H9 (cell line): ENCODE measurements around the gene LRP1. TPM values are rescaled to one million over a fixed set of nuclear protein-coding genes. Genes with fewer than 3 reads are reported as not detected.

Experiments used
- DNase-seq: peaks from one replicate; pipeline ENCODE4 v3.0.0-alpha.2; 2017
- H2AFZ ChIP-seq: one replicate; pipeline ENCODE4 v1.6.1; 2013; ENCODE audit warnings: mild to moderate bottlenecking, low read length, control low read depth, moderate library complexity
- H2AK5ac ChIP-seq: 2 replicates; pipeline ENCODE4 v1.6.1; 2013; ENCODE audit warnings: low read length, control low read depth, mixed read lengths; ENCODE audit not compliant: insufficient read length
- H2BK120ac ChIP-seq: one replicate; pipeline ENCODE4 v1.6.1; 2013; ENCODE audit warnings: low read depth, mild to moderate bottlenecking, low read length, control low read depth, inconsistent platforms; ENCODE audit not compliant: poor library complexity, severe bottlenecking
- H2BK12ac ChIP-seq: 2 replicates; pipeline ENCODE4 v1.6.1; 2013; ENCODE audit warnings: low read length, control low read depth, mixed read lengths, low read depth; ENCODE audit not compliant: insufficient read length
- H2BK15ac ChIP-seq: 2 replicates; pipeline ENCODE4 v1.6.1; 2013; ENCODE audit warnings: low read depth, low read length, control low read depth
- H2BK20ac ChIP-seq: one replicate; pipeline ENCODE4 v1.6.1; 2013; ENCODE audit warnings: low read depth, mild to moderate bottlenecking, low read length, control low read depth, inconsistent platforms; ENCODE audit not compliant: poor library complexity, severe bottlenecking
- H2BK5ac ChIP-seq: 2 replicates; pipeline ENCODE4 v1.6.1; 2013; ENCODE audit warnings: low read length, control low read depth, mixed read lengths; ENCODE audit not compliant: insufficient read length
- H3K14ac ChIP-seq: 2 replicates; pipeline ENCODE4 v1.6.1; 2013; ENCODE audit warnings: low read length, control low read depth; ENCODE audit not compliant: insufficient read depth
- H3K18ac ChIP-seq: 2 replicates; pipeline ENCODE4 v1.6.1; 2013; ENCODE audit warnings: low read depth, mild to moderate bottlenecking, mixed read lengths, low read length, control low read depth; ENCODE audit not compliant: insufficient read length
- H3K23ac ChIP-seq: 2 replicates; pipeline ENCODE4 v1.6.1; 2013; ENCODE audit warnings: low read length, control low read depth, mixed read lengths, low read depth; ENCODE audit not compliant: insufficient read length
- H3K23me2 ChIP-seq: 2 replicates; pipeline ENCODE4 v1.6.1; 2013; ENCODE audit warnings: low read depth, mild to moderate bottlenecking, mixed read lengths, low read length, control low read depth; ENCODE audit not compliant: insufficient read length, poor library complexity, severe bottlenecking
- H3K27ac ChIP-seq: 2 replicates; pipeline ENCODE4 v1.5.1; 2013; ENCODE audit warnings: low read length, control low read depth, mixed read lengths, low read depth; ENCODE audit not compliant: insufficient read length
- H3K27me3 ChIP-seq: 2 replicates; pipeline ENCODE4 v1.6.1; 2013; ENCODE audit warnings: low read length, control low read depth, inconsistent platforms; ENCODE audit not compliant: insufficient read depth
- H3K4ac ChIP-seq: 2 replicates; pipeline ENCODE4 v1.6.1; 2013; ENCODE audit warnings: low read depth, mild to moderate bottlenecking, control low read depth, inconsistent platforms, low read length, moderate library complexity
- H3K4me1 ChIP-seq: 2 replicates; pipeline ENCODE4 v1.6.1; 2013; ENCODE audit warnings: low read length, control low read depth, inconsistent platforms; ENCODE audit not compliant: insufficient read depth
- H3K4me2 ChIP-seq: 2 replicates; pipeline ENCODE4 v1.6.1; 2013; ENCODE audit warnings: low read length, control low read depth, mixed read lengths; ENCODE audit not compliant: insufficient read length, insufficient read depth
- H3K56ac ChIP-seq: 2 replicates; pipeline ENCODE4 v1.6.1; 2013; ENCODE audit warnings: low read depth, mild to moderate bottlenecking, mixed read lengths, low read length, control low read depth; ENCODE audit not compliant: insufficient read length
- H3K79me1 ChIP-seq: 2 replicates; pipeline ENCODE4 v1.6.1; 2013; ENCODE audit warnings: low read depth, mild to moderate bottlenecking, moderate library complexity, low read length, control low read depth, inconsistent platforms; ENCODE audit not compliant: insufficient read depth, poor library complexity, severe bottlenecking
- H3K79me2 ChIP-seq: 2 replicates; pipeline ENCODE4 v1.6.1; 2013; ENCODE audit warnings: low read length, control low read depth, inconsistent platforms; ENCODE audit not compliant: insufficient read depth
- H3K9ac ChIP-seq: 2 replicates; pipeline ENCODE4 v1.6.1; 2013; ENCODE audit warnings: low read length, control low read depth, mixed read lengths; ENCODE audit not compliant: insufficient read length; ENCODE audit errors: extremely low read depth
- H3K9me3 ChIP-seq: one replicate; pipeline ENCODE4 v1.6.1; 2013; ENCODE audit warnings: low read depth, low read length, inconsistent platforms; ENCODE audit not compliant: control insufficient read depth
- H3T11ph ChIP-seq: one replicate; pipeline ENCODE4 v1.6.1; 2013; ENCODE audit warnings: mild to moderate bottlenecking, low read length, control low read depth, inconsistent platforms
- H4K20me1 ChIP-seq: one replicate; pipeline ENCODE4 v1.6.1; 2013; ENCODE audit not compliant: control insufficient read depth, insufficient read length, insufficient read depth
- H4K5ac ChIP-seq: 2 replicates; pipeline ENCODE4 v1.6.1; 2013; ENCODE audit warnings: low read depth, mild to moderate bottlenecking, mixed read lengths, low read length, control low read depth; ENCODE audit not compliant: insufficient read length
- H4K8ac ChIP-seq: replicated peaks from 2 replicates; pipeline ENCODE4 v1.6.1; 2013; ENCODE audit warnings: low read length, control low read depth, mixed read lengths, low read depth; ENCODE audit not compliant: insufficient read length
- H4K91ac ChIP-seq: 2 replicates; pipeline ENCODE4 v1.6.1; 2013; ENCODE audit warnings: low read depth, mild to moderate bottlenecking, moderate library complexity, mixed read lengths, low read length, control low read depth; ENCODE audit not compliant: insufficient read length
- H3K27ac Mint-ChIP-seq, 3 experiments: 2 replicates in 2 of 3; 3 replicates in 1 of 3; pipeline ENCODE4 v1.8.0; 2020 to 2021; ENCODE audit warnings: mixed read lengths in 3 of 3, mild to moderate bottlenecking in 1 of 3, moderate library complexity in 1 of 3
- H3K27me3 Mint-ChIP-seq: 2 replicates; pipeline ENCODE4 v1.8.0; 2021; ENCODE audit warnings: low read depth, mild to moderate bottlenecking, moderate library complexity, mixed read lengths
- H3K36me3 Mint-ChIP-seq, 3 experiments: 2 replicates in 2 of 3; 3 replicates in 1 of 3; pipeline ENCODE4 v1.8.0; 2020 to 2021; ENCODE audit warnings: low read depth in 3 of 3, mixed read lengths in 3 of 3; ENCODE audit not compliant: insufficient read depth in 1 of 3
- H3K4me1 Mint-ChIP-seq, 2 experiments: 2 replicates each; pipeline ENCODE4 v1.8.0; 2020; ENCODE audit warnings: mixed read lengths in 2 of 2
- H3K4me3 Mint-ChIP-seq, 2 experiments: 2 replicates in 1 of 2; 3 replicates in 1 of 2; pipeline ENCODE4 v1.8.0; 2020 to 2021; ENCODE audit warnings: mild to moderate bottlenecking in 2 of 2, mixed read lengths in 2 of 2, moderate library complexity in 1 of 2
- H3K9me3 Mint-ChIP-seq, 2 experiments: 2 replicates in 1 of 2; 3 replicates in 1 of 2; pipeline ENCODE4 v1.8.0; 2020; ENCODE audit warnings: mild to moderate bottlenecking in 2 of 2, mixed read lengths in 2 of 2, moderate library complexity in 1 of 2
- CTCF ChIP-seq: fragments of 200-600 bp; sonication (generic); conservative IDR thresholded peaks from 3 replicates; pipeline ENCODE4 v1.8.0; 2021; ENCODE audit warnings: antibody characterized with exemption, mild to moderate bottlenecking
- WGBS: extraction: QIAGEN DNeasy Blood & Tissue Kit; methylation state at CpG from one replicate; pipeline ENCODE4 v1.1.7; 2013; ENCODE audit warnings: missing lambda C conversion rate, low lambda C conversion rate, mixed read lengths; ENCODE audit not compliant: insufficient read length; ENCODE audit errors: extremely low coverage; 5-methylcytosine and 5-hydroxymethylcytosine counted together
- total RNA-seq: library from RNA; stranded (reverse); gene quantifications from 2 replicates; pipeline ENCODE4 v1.2.1, GENCODE V29; 2021

Gene LRP1
- total RNA-seq, 1 experiment from 2014 or later: 115 TPM

- H3K27ac Mint-ChIP-seq: peak overlapping the region; percentile 99
- H3K4me1 ChIP-seq: no peaks in the 10 kb centered on the region; the same call in 1 of the 2 replicates
- H3K9me3 Mint-ChIP-seq: no peaks in the 10 kb centered on the region; a peak in 1 of 5 replicates
- peaks cover 5% of the 10 kb centered on the region; the same call in 1 of the 2 replicates for H3K27me3 ChIP-seq
- no peak for TF ChIP-seq CTCF
- no peak overlapping the region for H2BK20ac ChIP-seq
- H3K9me3 ChIP-seq: no peaks in the 10 kb centered on the region
- H2BK12ac ChIP-seq: no peak overlapping the region
- peak overlapping the region; percentile 8 for H3K18ac ChIP-seq
- H3K23me2 ChIP-seq: peaks cover 27% of the 10 kb centered on the region
- H3K4me3 Mint-ChIP-seq: peak overlapping the region; percentile 98 to 99
- H4K5ac ChIP-seq: peak overlapping the region; percentile 49
- no peak overlapping the region for H2AFZ ChIP-seq
- H2BK120ac ChIP-seq: no peak overlapping the region
- H3K27me3 Mint-ChIP-seq: peaks cover 36% of the 10 kb centered on the region
- no peak for DNase-seq
- WGBS: no CpG with 5 or more reads among the region's 10 CpGs
- no peak overlapping the region for H2AK5ac ChIP-seq
- peak overlapping the region; percentile 21 for H4K91ac ChIP-seq
- H3K36me3 Mint-ChIP-seq: peaks cover 45 to 52% (median 47%) of the 10 kb centered on the region in 3 experiments
- peak overlapping the region; percentile 7 for H2BK5ac ChIP-seq
- H3K14ac ChIP-seq: peak overlapping the region; percentile 82
- peak overlapping the region; percentile 97 for H3K9ac ChIP-seq
- no peak overlapping the region for H2BK15ac ChIP-seq
- peaks cover 43 to 55% of the 10 kb centered on the region in 2 experiments for H3K4me1 Mint-ChIP-seq
- H3K79me1 ChIP-seq: peaks cover 5% of the 10 kb centered on the region
- H3K79me2 ChIP-seq: peaks cover 5% of the 10 kb centered on the region; the same call in 1 of the 2 replicates
- peaks cover 4% of the 10 kb centered on the region for H4K20me1 ChIP-seq
- peak overlapping the region; percentile 90 for H3K4me2 ChIP-seq
- peak overlapping the region; percentile 24 for H4K8ac ChIP-seq
- H3T11ph ChIP-seq: no peak overlapping the region
- no peak overlapping the region for H3K56ac ChIP-seq
- H3K4ac ChIP-seq: no peak overlapping the region
- H3K27ac ChIP-seq: no peak overlapping the region
- H3K23ac ChIP-seq: no peak overlapping the region
These were observed 102.3 kb downstream of the LRP1 start for GRCh38 chr12:57230381-57231155.
